Central memory CD4-positive, alpha-beta T cell (primary cell): Measurements from ENCODE around the gene MALT1.
A peak's percentile ranks its signal among the peaks of the same experiment; 100 is the strongest.

Experiments
- DNase-seq: peaks from one replicate; pipeline ENCODE4 v3.0.0; 2022

Gene MALT1

DNA sequence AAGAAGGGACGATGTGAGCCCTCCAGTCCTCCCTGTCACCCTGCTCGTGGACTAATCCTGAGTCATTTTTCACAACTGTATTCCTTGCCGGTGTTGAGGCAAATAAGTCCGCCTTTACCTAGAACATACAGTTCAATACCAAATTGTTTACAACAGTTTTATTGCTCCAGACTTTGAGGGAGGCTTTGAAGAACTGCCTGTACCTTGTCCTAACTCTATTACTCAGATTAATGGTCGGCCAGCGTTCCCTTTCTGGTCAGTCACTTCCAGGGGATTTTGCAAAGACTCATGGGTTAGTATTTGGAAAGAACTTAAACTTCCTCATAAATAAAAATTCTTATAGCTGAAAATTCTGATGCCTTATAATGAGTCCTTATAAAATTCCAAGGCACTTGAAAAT lies 108.3 kb downstream of the MALT1 start:
- no peak for DNase-seq

DNA sequence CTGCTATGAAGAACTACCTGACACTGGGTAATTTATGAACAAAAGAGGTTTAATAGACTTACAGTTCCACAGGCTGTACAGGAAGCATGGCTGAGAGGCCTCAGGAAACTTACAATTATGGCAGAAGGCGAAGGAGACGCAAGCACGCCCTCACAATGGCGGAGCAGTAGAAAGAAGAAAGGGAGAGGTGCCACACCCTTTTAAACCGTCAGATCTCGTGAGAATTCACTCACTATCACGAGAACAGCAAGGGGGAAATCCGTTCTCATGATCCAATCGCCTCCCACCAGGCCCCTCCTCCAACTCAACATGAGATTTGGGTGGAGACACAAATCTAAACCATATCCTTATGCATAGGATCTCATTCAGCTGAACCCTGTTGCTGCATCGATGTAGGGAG lies 108.8 kb downstream of the MALT1 start:
- DNase-seq = no peak

DNA sequence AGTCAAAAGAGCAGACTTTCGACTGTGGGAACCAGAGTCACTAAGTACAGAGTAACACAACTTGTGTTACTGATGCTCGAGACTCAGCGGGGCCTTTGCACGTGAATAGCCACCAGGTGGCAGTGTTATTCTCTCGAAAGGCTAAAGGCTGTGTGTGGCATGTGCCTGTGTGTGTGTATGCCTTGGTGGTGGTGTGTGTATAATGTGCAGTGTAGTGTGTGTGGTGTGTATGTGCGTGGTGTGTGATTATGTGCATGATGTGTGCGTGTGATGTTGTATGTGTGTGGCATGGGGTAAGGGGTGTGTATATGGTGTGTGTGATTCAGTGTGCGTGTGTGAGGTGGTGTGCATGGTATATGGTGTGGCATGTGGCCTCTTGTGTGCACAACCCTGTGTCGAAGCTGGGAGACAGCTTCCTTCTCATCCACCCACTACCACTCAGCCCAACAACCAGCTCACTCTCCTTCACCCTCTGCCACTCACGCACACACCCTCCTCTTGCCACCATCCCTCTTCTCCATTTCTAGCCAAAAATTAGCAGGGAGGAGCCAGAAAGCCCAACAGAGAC lies 110.4 kb downstream of the MALT1 start:
- DNase-seq = peak; percentile 50

DNA sequence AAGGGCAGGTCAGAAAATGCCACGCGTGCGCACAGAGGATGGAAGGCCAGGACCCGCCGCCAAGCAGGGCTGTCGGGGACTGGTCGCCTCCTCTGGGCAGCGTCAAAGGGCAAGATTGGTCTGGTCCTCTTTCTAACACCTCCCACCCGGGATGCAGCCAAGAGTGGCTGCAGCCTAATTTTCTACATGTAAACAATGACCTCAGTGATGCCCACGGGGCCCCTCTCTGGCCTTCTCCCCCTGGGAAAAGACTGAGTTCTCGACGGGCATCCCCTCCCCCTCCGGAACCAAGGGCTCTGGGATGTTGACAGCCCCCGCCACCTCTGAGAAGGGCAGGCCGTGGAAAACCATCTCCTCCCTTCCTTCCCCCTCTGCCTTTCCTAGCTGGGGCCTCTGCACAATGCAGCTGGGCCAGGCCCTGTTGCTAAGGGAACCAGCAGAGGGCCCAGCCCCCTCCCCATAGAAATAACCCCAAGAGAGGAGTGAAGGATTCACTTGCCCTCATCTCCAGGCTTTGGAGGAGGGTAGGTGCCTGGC lies 113.4 kb downstream of the MALT1 start:
- no peak for DNase-seq

DNA sequence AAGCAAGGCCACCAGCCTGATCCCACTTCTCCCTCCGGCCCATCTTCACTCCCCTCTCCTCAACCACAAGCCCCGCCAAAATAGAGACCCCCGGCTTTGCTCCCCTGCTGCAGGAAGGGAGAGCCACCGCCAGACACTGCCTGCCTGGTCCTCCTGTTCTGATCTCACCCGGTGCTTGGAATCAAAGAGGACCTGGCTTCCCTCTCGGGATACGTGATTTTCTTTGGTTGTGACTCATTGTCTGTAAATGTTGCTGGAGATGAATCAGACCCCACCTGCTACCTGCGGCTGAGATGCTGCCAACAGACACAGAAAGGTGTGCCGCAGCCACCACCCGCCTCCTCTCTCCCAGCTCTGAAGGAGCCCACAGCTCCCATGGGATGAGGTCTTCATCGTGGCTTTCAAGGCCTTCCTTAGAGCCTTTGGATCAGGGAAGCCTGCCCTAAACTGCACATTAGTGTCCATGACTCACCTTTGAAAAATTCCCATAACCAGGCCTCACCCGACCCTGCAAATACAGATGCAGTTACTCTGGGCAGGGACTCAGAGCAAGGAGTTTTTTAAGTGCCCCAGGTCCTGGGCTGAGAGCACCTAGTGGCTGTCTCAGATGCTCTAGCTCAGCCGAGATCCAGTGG lies 114.0 kb downstream of the MALT1 start:
- no peak for DNase-seq

DNA sequence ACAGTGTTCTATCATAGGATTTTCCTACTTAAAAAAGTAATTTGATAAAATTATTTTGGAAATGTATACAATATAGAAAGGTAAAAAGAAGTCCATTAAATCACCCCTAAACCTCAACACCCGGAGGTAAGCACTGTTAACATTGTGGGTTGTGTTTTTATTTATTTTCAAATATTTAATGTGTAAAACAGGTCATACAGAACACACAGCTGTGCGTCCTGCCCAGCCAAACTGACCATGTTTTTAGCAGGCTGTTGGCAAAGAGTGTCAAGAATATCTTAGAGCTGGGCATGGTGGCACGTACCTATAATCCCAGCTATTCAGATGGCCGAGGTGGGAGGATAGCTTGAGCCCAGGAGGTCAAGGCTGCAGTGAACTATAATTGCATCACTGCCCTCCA lies 114.6 kb downstream of the MALT1 start:
- DNase-seq = no peak

DNA sequence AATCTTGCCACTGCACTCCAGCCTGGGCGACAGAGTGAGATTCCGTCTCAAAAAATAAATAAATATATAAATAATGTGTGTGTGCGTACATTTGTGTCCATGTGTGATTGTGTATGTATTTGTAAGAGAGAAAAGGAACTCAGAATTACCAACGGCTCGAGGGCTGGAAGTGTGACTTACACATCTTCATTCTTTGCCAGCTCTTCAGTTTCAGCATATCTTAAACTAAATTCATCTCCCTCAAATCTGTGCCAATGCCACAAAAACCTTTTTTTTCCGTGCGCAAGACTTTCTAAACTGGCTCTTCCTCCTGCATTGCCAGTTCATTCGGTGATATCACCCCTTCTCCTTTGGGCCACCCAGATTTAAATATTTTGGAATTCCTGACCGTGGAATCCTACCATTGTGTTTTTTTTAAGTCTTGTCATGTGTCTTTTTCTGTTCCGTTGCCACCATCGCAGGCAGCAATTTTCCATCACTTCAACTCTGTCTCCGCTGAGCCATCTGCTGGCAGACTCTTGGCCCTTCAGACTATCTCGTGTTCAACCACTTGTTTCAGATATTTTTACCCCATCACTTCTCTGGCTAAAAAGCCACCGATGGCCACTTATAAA lies 116.4 kb downstream of the MALT1 start:
- no peak for DNase-seq

DNA sequence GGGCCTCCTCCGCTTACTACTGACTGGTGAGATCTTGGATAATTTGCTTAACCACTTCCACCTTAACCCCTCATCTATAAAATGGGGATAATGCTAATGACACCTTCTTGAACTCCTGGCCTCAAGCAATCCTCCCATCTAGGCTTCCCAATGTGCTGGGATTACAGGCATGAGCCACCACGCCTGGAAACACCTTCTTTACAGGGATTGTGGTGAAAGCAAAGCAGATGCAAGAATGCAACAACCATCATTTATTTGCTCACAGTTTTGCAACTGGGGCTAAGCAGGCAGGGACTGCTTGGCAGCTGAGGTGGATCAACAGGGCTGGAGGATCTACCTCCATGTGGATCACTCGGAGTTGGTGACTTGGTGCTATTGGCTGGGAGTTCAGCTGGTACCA lies 117.2 kb downstream of the MALT1 start:
- DNase-seq = no peak

DNA sequence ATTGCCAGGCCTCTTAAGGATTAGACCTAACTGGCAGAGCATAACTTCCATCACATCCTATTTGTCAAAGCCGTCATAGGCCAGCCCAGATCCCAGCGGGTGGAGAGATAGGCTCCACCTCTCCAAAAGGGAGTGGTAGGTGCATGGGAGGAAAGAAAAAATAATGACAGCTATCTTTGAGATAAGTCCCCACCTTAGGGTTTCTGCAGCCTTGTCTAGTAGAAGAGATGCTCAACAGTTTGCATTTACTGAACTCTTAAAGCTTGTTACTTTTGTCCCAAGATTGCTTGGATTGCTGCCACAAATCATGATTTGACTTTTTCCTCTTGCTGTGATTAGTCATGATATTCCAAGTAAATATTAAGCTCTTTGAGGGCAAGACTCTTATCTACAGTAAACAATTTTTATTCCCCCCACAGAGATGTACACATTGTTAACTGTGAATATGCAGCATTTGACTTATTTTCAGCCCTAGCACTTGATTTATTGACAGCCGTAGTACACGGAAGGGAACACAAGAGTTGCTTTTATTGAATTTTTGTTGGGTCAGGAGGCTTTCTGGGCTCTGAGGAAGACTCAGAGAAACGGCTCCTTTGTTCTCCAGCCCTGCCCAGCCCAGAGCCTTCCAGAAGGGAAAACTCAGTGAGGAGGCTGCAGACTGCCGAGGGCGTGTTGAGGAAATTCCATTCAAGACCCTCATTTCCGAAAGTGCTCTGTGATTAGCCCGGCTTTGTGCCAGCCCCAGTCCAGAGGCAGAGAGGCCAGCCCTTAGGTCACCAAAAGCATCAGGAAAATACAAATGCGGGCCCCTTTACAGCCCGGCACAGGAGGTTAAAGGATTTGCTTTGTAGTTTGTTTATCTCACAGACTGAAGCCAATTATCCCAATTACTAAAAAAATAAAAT lies 118.0 kb downstream of the MALT1 start:
- DNase-seq = no peak

DNA sequence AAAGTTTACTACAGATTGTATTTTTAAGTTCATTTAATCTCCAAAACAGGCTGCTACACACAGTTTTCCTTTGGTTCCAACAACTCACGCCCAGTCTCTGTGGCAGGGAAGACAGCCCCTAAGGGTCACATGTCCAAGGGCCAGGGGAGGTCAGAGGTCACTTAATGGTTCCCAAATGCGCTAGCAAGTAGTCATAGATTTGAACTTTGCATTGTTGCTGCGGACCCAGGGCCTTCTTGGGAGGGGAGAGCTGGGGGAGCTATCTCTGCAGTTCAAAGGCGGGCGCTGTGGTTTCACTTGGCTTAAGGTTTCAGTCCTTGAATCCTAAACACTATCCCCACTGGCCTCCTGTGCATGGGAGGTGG lies 118.6 kb downstream of the MALT1 start:
- no peak for DNase-seq

DNA sequence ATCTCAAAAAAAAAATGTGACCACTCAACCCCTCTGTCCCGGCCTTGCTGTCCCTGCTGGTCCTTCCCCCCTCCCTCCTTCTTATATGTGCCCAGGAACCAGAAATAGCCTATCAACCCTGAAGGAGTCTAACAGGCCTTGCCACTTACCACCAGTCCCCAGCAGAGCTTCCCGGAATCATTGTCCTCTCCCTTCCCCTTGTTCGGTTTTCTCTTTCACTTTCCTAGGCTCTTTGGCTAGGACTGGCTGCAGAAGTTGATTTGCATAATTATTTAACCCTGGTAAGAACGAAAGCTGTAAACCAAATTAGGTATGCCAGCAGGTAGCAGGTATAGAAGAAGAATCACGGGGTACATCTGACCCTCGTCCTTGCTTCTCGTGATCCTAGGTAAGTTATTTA lies 120.8 kb downstream of the MALT1 start:
- DNase-seq = no peak

DNA sequence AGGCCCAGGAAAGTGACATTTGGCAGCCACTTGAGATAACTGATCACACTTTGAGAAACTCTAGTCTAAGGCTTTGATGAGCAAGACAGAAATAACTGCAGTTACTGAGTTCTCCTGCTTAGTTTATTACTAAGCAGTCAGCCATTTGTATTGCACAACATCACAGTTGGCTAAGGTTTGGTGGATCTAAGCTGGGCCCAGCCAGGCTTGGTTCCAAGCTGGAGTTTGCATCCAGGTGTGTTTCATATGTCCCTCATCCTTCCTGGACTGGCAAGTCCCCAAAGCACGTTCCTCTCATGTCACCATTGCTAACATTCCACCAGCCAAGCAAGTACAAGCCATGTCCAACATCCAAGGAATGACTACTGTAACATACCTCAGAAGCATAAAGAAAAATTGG lies 122.1 kb downstream of the MALT1 start:
- DNase-seq = no peak

DNA sequence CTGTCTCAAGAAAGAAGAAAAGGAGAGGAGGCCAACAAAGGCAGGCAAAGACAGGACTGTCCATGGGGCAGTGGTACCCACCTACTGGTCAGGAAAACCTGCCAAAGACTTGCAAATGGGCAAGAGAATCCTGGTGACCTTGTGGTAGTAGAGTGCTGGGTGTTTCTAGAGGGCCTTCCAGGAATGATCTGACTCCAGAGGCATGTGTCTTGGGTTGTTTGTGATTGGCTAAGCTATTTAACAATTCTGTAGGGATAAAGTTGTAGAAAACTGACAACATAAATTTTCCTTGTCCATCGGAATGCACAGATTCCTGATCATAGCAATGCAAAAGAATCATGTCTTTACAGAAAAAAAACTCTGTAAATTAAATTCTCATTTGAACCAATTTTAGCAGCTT lies 125.0 kb downstream of the MALT1 start:
- DNase-seq = no peak

DNA sequence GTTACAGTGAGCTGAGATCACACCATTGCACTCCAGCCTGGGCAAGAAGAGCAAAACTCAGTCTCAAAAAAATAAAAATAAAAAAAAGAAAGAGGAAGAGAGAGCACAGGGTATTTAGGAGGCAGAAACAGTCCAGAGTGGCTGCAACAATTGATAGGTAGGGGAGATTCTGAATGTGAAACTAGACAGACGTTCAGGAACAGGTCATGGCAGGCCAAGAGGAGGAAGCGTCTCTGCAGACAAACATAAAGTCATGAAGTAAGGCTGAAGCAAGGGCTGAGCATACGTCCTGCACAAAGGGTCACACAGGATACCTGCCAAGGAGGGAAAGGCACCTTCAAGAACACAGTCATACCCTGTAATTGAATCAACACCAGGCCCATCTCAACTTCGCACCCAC lies 129.3 kb downstream of the MALT1 start:
- DNase-seq = no peak

DNA sequence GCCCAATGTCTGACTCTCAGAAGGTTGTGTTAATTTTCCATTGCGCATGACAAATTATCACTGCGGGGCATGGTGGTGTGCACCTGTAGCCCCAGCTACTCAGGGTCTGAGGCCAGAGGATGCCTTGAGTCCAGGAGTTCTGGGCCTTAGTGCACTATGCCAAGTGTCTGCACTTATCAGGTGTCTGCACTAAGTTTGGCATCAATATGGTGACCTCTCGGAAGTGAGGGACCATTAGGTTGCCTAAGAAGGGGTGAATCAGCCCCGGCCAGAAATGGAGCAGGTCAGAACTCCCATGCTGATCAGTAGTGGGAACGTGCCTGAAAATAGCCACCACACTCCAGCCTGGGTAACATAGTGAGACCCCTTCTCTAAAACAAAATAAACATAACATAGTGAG lies 131.7 kb downstream of the MALT1 start:
- DNase-seq = no peak

DNA sequence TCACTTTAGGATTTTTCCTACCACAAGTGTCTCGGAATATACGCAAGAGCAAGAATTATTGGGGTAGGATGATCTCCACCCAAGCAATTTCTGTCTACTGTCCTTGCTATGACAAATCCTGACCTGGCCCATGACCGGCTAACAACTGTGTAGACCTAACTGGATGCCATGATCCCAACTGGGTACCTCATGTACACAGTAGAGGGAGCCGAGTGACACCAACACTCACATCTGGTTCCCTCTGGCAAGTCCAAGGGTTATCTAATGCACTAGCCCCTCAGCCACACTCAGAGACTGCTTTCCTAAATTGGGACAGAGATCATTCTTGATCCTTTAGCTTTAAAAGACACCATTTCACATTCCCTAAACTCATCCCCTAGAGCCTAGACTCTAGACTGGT lies 132.7 kb downstream of the MALT1 start:
- DNase-seq = no peak
